ENCODE results near the gene ZDHHC14. TPM values are rescaled to one million over a fixed set of nuclear protein-coding genes. Genes with fewer than 3 reads are reported as not detected.

Gene ZDHHC14
- total and polyA plus RNA-seq, 4 donors: 12.3 to 46.8 (median 28.1) TPM

- no peaks in the 10 kb centered on the region for H3K27me3 ChIP-seq (ENCODE audit: control insufficient read depth, insufficient read depth, low read length)
- 98% methylated on average over 3 of the region's 3 CpGs for WGBS (ENCODE audit: insufficient coverage)
- H3K36me3 ChIP-seq (ENCODE audit: control insufficient read depth, insufficient read depth, low read length): peaks cover 2% of the 10 kb centered on the region
- no peak overlapping the region for H3K27ac ChIP-seq (ENCODE audit: low read depth, low read length)
- no peak for DNase-seq (ENCODE audit: low read depth in 4 of 6, low spot score in 6 of 6)
- peaks cover 33% of the 10 kb centered on the region for H3K4me1 ChIP-seq (ENCODE audit: control insufficient read depth, insufficient read depth, low read length)
- no peak overlapping the region for H3K4me3 ChIP-seq (ENCODE audit: low read depth, low read length)
- no peaks in the 10 kb centered on the region for H3K9me3 ChIP-seq (ENCODE audit: control insufficient read depth, insufficient read depth, low read length)
Measured at GRCh38 chr6:157492741-157493140, 111.8 kb downstream of the ZDHHC14 start.

- Histone ChIP-seq H3K27ac (ENCODE audit: low read depth, low read length) (no peak overlapping the region), H3K4me1 (ENCODE audit: control insufficient read depth, insufficient read depth, low read length) (peaks cover 29% of the 10 kb centered on the region), H3K4me3 (ENCODE audit: low read depth, low read length) (no peak overlapping the region), H3K27me3 (ENCODE audit: control insufficient read depth, insufficient read depth, low read length) (no peaks in the 10 kb centered on the region), H3K36me3 (ENCODE audit: control insufficient read depth, insufficient read depth, low read length) (peaks cover 2% of the 10 kb centered on the region), H3K9me3 (ENCODE audit: control insufficient read depth, insufficient read depth, low read length) (no peaks in the 10 kb centered on the region)
- DNase-seq (ENCODE audit: low read depth in 4 of 6, low spot score in 6 of 6): no peak
- WGBS (ENCODE audit: insufficient coverage): 93% methylated on average over 11 of the region's 11 CpGs
Measured at GRCh38 chr6:157493173-157493572, 112.2 kb downstream of the ZDHHC14 start.

GRCh38 chr6:157493576-157493975, 112.6 kb downstream of the ZDHHC14 start:
- Histone ChIP-seq H3K36me3 (ENCODE audit: control insufficient read depth, insufficient read depth, low read length) (peaks cover 2% of the 10 kb centered on the region), H3K27me3 (ENCODE audit: control insufficient read depth, insufficient read depth, low read length) (no peaks in the 10 kb centered on the region), H3K4me1 (ENCODE audit: control insufficient read depth, insufficient read depth, low read length) (peaks cover 29% of the 10 kb centered on the region), H3K9me3 (ENCODE audit: control insufficient read depth, insufficient read depth, low read length) (no peaks in the 10 kb centered on the region), H3K4me3 (ENCODE audit: low read depth, low read length) (no peak overlapping the region), H3K27ac (ENCODE audit: low read depth, low read length) (no peak overlapping the region)
- WGBS (ENCODE audit: insufficient coverage): 97% methylated on average over 9 of the region's 10 CpGs
- no peak for DNase-seq (ENCODE audit: low read depth in 4 of 6, low spot score in 6 of 6)

- WGBS (ENCODE audit: insufficient coverage): 58% methylated on average over 4 of the region's 6 CpGs
- H3K27ac ChIP-seq (ENCODE audit: low read depth, low read length): no peak overlapping the region
- no peak for DNase-seq (ENCODE audit: low read depth in 4 of 6, low spot score in 6 of 6)
Measured at GRCh38 chr6:157494132-157494710, 113.2 kb downstream of the ZDHHC14 start.

GRCh38 chr6:157496534-157497095, 115.6 kb downstream of the ZDHHC14 start:
- Histone ChIP-seq H3K27ac (ENCODE audit: low read depth, low read length) (no peak overlapping the region), H3K4me3 (ENCODE audit: low read depth, low read length) (no peak overlapping the region), H3K9me3 (ENCODE audit: control insufficient read depth, insufficient read depth, low read length) (no peaks in the 10 kb centered on the region), H3K4me1 (ENCODE audit: control insufficient read depth, insufficient read depth, low read length) (peaks cover 16% of the 10 kb centered on the region), H3K27me3 (ENCODE audit: control insufficient read depth, insufficient read depth, low read length) (no peaks in the 10 kb centered on the region), H3K36me3 (ENCODE audit: control insufficient read depth, insufficient read depth, low read length) (peaks cover 2% of the 10 kb centered on the region)
- DNase-seq (ENCODE audit: low read depth in 4 of 6, low spot score in 6 of 6): no peak
- WGBS (ENCODE audit: insufficient coverage): 100% methylated on average over 4 of the region's 5 CpGs

More at GRCh38 chr6:157494132-157494710, 113.2 kb downstream of the ZDHHC14 start:
- no peaks in the 10 kb centered on the region for H3K27me3 ChIP-seq (ENCODE audit: control insufficient read depth, insufficient read depth, low read length)
- peaks cover 2% of the 10 kb centered on the region for H3K36me3 ChIP-seq (ENCODE audit: control insufficient read depth, insufficient read depth, low read length)
- peaks cover 29% of the 10 kb centered on the region for H3K4me1 ChIP-seq (ENCODE audit: control insufficient read depth, insufficient read depth, low read length)
- no peaks in the 10 kb centered on the region for H3K9me3 ChIP-seq (ENCODE audit: control insufficient read depth, insufficient read depth, low read length)
- H3K4me3 ChIP-seq (ENCODE audit: low read depth, low read length): no peak overlapping the region

GRCh38 chr6:157497579-157497978, 116.6 kb downstream of the ZDHHC14 start:
- H3K36me3 ChIP-seq (ENCODE audit: control insufficient read depth, insufficient read depth, low read length): no peaks in the 10 kb centered on the region
- no peaks in the 10 kb centered on the region for H3K27me3 ChIP-seq (ENCODE audit: control insufficient read depth, insufficient read depth, low read length)
- 100% methylated on average over 1 of the region's 2 CpGs for WGBS (ENCODE audit: insufficient coverage)
- H3K4me3 ChIP-seq (ENCODE audit: low read depth, low read length): no peak overlapping the region
- no peaks in the 10 kb centered on the region for H3K9me3 ChIP-seq (ENCODE audit: control insufficient read depth, insufficient read depth, low read length)
- DNase-seq (ENCODE audit: low read depth in 4 of 6, low spot score in 6 of 6): no peak
- no peak overlapping the region for H3K27ac ChIP-seq (ENCODE audit: low read depth, low read length)
- peaks cover 15% of the 10 kb centered on the region for H3K4me1 ChIP-seq (ENCODE audit: control insufficient read depth, insufficient read depth, low read length)

- no peak overlapping the region for H3K27ac ChIP-seq (ENCODE audit: low read depth, low read length)
- no peaks in the 10 kb centered on the region for H3K36me3 ChIP-seq (ENCODE audit: control insufficient read depth, insufficient read depth, low read length)
- no peaks in the 10 kb centered on the region for H3K27me3 ChIP-seq (ENCODE audit: control insufficient read depth, insufficient read depth, low read length)
- DNase-seq (ENCODE audit: low read depth in 4 of 6, low spot score in 6 of 6): no peak
- no peak overlapping the region for H3K4me3 ChIP-seq (ENCODE audit: low read depth, low read length)
- 71% methylated on average over 2 of the region's 2 CpGs for WGBS (ENCODE audit: insufficient coverage)
- H3K4me1 ChIP-seq (ENCODE audit: control insufficient read depth, insufficient read depth, low read length): peaks cover 5% of the 10 kb centered on the region
- H3K9me3 ChIP-seq (ENCODE audit: control insufficient read depth, insufficient read depth, low read length): no peaks in the 10 kb centered on the region
Measured at GRCh38 chr6:157498817-157499216, 117.8 kb downstream of the ZDHHC14 start.

- Histone ChIP-seq H3K27me3 (ENCODE audit: control insufficient read depth, insufficient read depth, low read length) (no peaks in the 10 kb centered on the region), H3K36me3 (ENCODE audit: control insufficient read depth, insufficient read depth, low read length) (no peaks in the 10 kb centered on the region), H3K27ac (ENCODE audit: low read depth, low read length) (no peak overlapping the region), H3K9me3 (ENCODE audit: control insufficient read depth, insufficient read depth, low read length) (no peaks in the 10 kb centered on the region), H3K4me1 (ENCODE audit: control insufficient read depth, insufficient read depth, low read length) (no peaks in the 10 kb centered on the region), H3K4me3 (ENCODE audit: low read depth, low read length) (no peak overlapping the region)
- DNase-seq (ENCODE audit: low read depth in 4 of 6, low spot score in 6 of 6): no peak
- 100% methylated on average over 1 of the region's 1 CpG for WGBS (ENCODE audit: insufficient coverage)
Measured at GRCh38 chr6:157500022-157500421, 119.0 kb downstream of the ZDHHC14 start.

GRCh38 chr6:157503018-157503747, 122.2 kb downstream of the ZDHHC14 start:
- 88% methylated on average over 1 of the region's 6 CpGs for whole genome bisulfite sequencing (ENCODE audit: insufficient coverage)
- Histone ChIP-seq H3K9me3 (ENCODE audit: control insufficient read depth, insufficient read depth, low read length) (peaks cover 3% of the 10 kb centered on the region), H3K36me3 (ENCODE audit: control insufficient read depth, insufficient read depth, low read length) (no peaks in the 10 kb centered on the region), H3K4me1 (ENCODE audit: control insufficient read depth, insufficient read depth, low read length) (no peaks in the 10 kb centered on the region), H3K4me3 (ENCODE audit: low read depth, low read length) (no peak overlapping the region), H3K27ac (ENCODE audit: low read depth, low read length) (no peak overlapping the region), H3K27me3 (ENCODE audit: control insufficient read depth, insufficient read depth, low read length) (no peaks in the 10 kb centered on the region)
- no peak for DNase-seq (ENCODE audit: low read depth in 4 of 6, low spot score in 6 of 6)

Data from spinal cord (tissue), 10 donors.